Measurements from ENCODE around the gene EXOC6B.

Gene EXOC6B

GRCh38 chr2:72261076-72261475, 564.8 kb downstream of the EXOC6B start:
- no peak for DNase-seq

- no peak for DNase-seq
These were observed 570.3 kb downstream of the EXOC6B start for GRCh38 chr2:72255540-72255939.

- DNase-seq, result no peak
These were observed 570.9 kb downstream of the EXOC6B start for GRCh38 chr2:72254831-72255451.

- no peak for DNase-seq
These were observed 587.5 kb downstream of the EXOC6B start for GRCh38 chr2:72238311-72238710.

GRCh38 chr2:72237549-72237948, 588.3 kb downstream of the EXOC6B start:
- DNase-seq, result no peak

- DNase-seq, result no peak
These were observed 589.3 kb downstream of the EXOC6B start for GRCh38 chr2:72236445-72237067.

- no peak for DNase-seq
These were observed 590.1 kb downstream of the EXOC6B start for GRCh38 chr2:72235497-72236415.

- DNase-seq, result no peak
These were observed 592.6 kb downstream of the EXOC6B start for GRCh38 chr2:72233211-72233610.

- DNase-seq, result no peak
These were observed 602.8 kb downstream of the EXOC6B start for GRCh38 chr2:72222829-72223564.

- no peak for DNase-seq
These were observed 605.7 kb downstream of the EXOC6B start for GRCh38 chr2:72220170-72220569.

- no peak for DNase-seq
These were observed 611.2 kb downstream of the EXOC6B start for GRCh38 chr2:72214429-72215143.

GRCh38 chr2:72212486-72212855, 613.4 kb downstream of the EXOC6B start:
- no peak for DNase-seq

GRCh38 chr2:72211777-72212485, 613.9 kb downstream of the EXOC6B start:
- no peak for DNase-seq

- DNase-seq, result no peak
These were observed 614.5 kb downstream of the EXOC6B start for GRCh38 chr2:72211350-72211749.

- DNase-seq, result no peak
These were observed 615.4 kb downstream of the EXOC6B start for GRCh38 chr2:72210470-72210869.

- DNase-seq, result no peak
These were observed 617.6 kb downstream of the EXOC6B start for GRCh38 chr2:72208225-72208624.

- DNase-seq, result no peak
These were observed 618.5 kb downstream of the EXOC6B start for GRCh38 chr2:72207334-72207733.

- no peak for DNase-seq
These were observed 620.3 kb downstream of the EXOC6B start for GRCh38 chr2:72205504-72205881.

GRCh38 chr2:72204786-72205503, 620.9 kb downstream of the EXOC6B start:
- DNase-seq, result no peak

GRCh38 chr2:72204156-72204785, 621.6 kb downstream of the EXOC6B start:
- no peak for DNase-seq
